Keratinocyte (primary cell): ENCODE data around the gene ZNF613. TPM values are rescaled to one million over a fixed set of nuclear protein-coding genes. Genes with fewer than 3 reads are reported as not detected.

Experiments
- DNase-seq: peaks from one replicate; pipeline ENCODE4 v3.0.0-alpha.2; 2011; ENCODE audit warnings: low read depth, missing footprints, low spot score
- FAIRE-seq: peaks from 2 replicates; lab custom pipeline; 2011; peaks lifted over from hg19 to GRCh38; lab: Jason Lieb, UNC
- H2AFZ ChIP-seq: 2 replicates; pipeline ENCODE4 v1.6.0; 2012; ENCODE audit warnings: low read length, control low read depth, inconsistent platforms; ENCODE audit not compliant: control insufficient read depth
- H3K27ac ChIP-seq: 2 replicates; pipeline ENCODE4 v1.5.1; 2011; ENCODE audit warnings: low read length; ENCODE audit not compliant: control insufficient read depth, insufficient read depth
- H3K27me3 ChIP-seq: 3 replicates; pipeline ENCODE4 v1.6.0; 2011; ENCODE audit warnings: low read length; ENCODE audit not compliant: control insufficient read depth, insufficient read depth; ENCODE audit errors: extremely low read depth
- H3K36me3 ChIP-seq, 2 experiments: 2 replicates in 1 of 2; 3 replicates in 1 of 2; pipeline ENCODE4 v1.5.1; 2011; ENCODE audit warnings: low read length in 2 of 2, mild to moderate bottlenecking in 1 of 2; ENCODE audit not compliant: control insufficient read depth in 2 of 2, insufficient read depth in 2 of 2; ENCODE audit errors: extremely low read depth in 1 of 2
- H3K4me1 ChIP-seq: 3 replicates; pipeline ENCODE4 v1.5.1; 2011; ENCODE audit warnings: low read length; ENCODE audit not compliant: control insufficient read depth, insufficient read depth; ENCODE audit errors: extremely low read depth
- H3K4me2 ChIP-seq: 3 replicates; pipeline ENCODE4 v1.6.0; 2011; ENCODE audit warnings: low read depth, low read length; ENCODE audit not compliant: control insufficient read depth, insufficient read depth; ENCODE audit errors: extremely low read depth
- H3K4me3 ChIP-seq, 3 experiments: fragments of 200-600 bp in 1 of 3; sonication (generic) in 1 of 3; 2 replicates in 2 of 3; 3 replicates in 1 of 3; pipeline ENCODE4 v1.5.1; 2011 to 2016; ENCODE audit warnings: low read length in 3 of 3, mild to moderate bottlenecking in 3 of 3, control low read depth in 2 of 3, inconsistent platforms in 1 of 3, low read depth in 1 of 3, mixed read lengths in 1 of 3, mixed run types in 1 of 3, moderate library complexity in 1 of 3; ENCODE audit not compliant: control insufficient read depth in 2 of 3, insufficient read depth in 2 of 3; ENCODE audit errors: extremely low read depth in 1 of 3
- H3K79me2 ChIP-seq: 2 replicates; pipeline ENCODE4 v1.6.0; 2012; ENCODE audit warnings: low read length; ENCODE audit not compliant: control insufficient read depth, insufficient read depth
- H3K9ac ChIP-seq: 3 replicates; pipeline ENCODE4 v1.6.0; 2011; ENCODE audit warnings: low read length; ENCODE audit not compliant: control insufficient read depth, insufficient read depth; ENCODE audit errors: extremely low read depth
- H3K9me1 ChIP-seq: 3 replicates; pipeline ENCODE4 v1.6.0; 2011; ENCODE audit warnings: low read length; ENCODE audit not compliant: control insufficient read depth, insufficient read depth; ENCODE audit errors: extremely low read depth
- H3K9me3 ChIP-seq: 2 replicates; pipeline ENCODE4 v1.5.1; 2012; ENCODE audit warnings: low read depth, low read length; ENCODE audit not compliant: control insufficient read depth
- H4K20me1 ChIP-seq: 3 replicates; pipeline ENCODE4 v1.6.0; 2011; ENCODE audit warnings: low read length; ENCODE audit not compliant: control insufficient read depth, insufficient read depth; ENCODE audit errors: extremely low read depth
- CTCF ChIP-seq, 3 experiments: IDR thresholded peaks in 1 of 3; conservative IDR thresholded peaks in 1 of 3; optimal IDR thresholded peaks in 1 of 3; 2 replicates in 2 of 3; 3 replicates in 1 of 3; pipeline versions ENCODE3 to v1.5.1; 2011; ENCODE audit warnings: low read length in 3 of 3, mild to moderate bottlenecking in 3 of 3, moderate library complexity in 2 of 3, control low read depth in 1 of 3, inconsistent platforms in 1 of 3; ENCODE audit not compliant: insufficient read depth in 2 of 3; ENCODE audit errors: extremely low read depth in 1 of 3
- EZH2 ChIP-seq: IDR thresholded peaks from one replicate; pipeline ENCODE4 v1.6.1; 2012; ENCODE audit warnings: inconsistent platforms, mild to moderate bottlenecking, low read length, moderate library complexity
- dilution Hi-C: fragments of 300-500 bp; cut with MboI; formaldehyde crosslinking; loops from one replicate; pipeline ENCODE4 v1.7.0; 2020; ENCODE audit warnings: low sequenced_read_pairs; ENCODE audit not compliant: extremely low pct_ligation_motif_present
- polyA plus RNA-seq, 5 experiments: library from polyadenylated mRNA; depleted of rRNA in 3 of 5; stranded (reverse) in 3 of 5; stranded (forward) in 1 of 5; unstranded in 1 of 5; fragments of >200 nt; gene quantifications; 1 replicate in 1 of 5; 2 replicates in 3 of 5; 3 replicates in 1 of 5; pipeline versions ENCODE4 v1.2.1 to v1.2.3, GENCODE V29; 2011 to 2012; ENCODE audit warnings: missing spikeins in 2 of 5, low read depth in 1 of 5, low replicate concordance in 1 of 5

The ZNF613 gene
- polyA plus RNA-seq, 1 donor (not counting 4 experiments of a cell fraction or from before 2014, with no cell fraction given), result 4.9 TPM

- Histone ChIP-seq H3K4me2 (no peak overlapping the region), H3K27me3 (no peaks in the 10 kb centered on the region), H3K9ac (no peak overlapping the region), H3K9me3 (peaks cover 18% of the 10 kb centered on the region), H4K20me1 (no peaks in the 10 kb centered on the region), H3K9me1 (no peaks in the 10 kb centered on the region), H3K4me3 (no peak overlapping the region), H3K27ac (no peak overlapping the region), H3K36me3 (peaks cover 18 to 25% of the 10 kb centered on the region in 2 experiments), H3K79me2 (no peaks in the 10 kb centered on the region), H3K4me1 (no peaks in the 10 kb centered on the region), H2AFZ (no peak overlapping the region)
- DNase-seq, result no peak
- dilution Hi-C loops, result no loop called here
- no peak for FAIRE-seq
- TF ChIP-seq CTCF (optimal IDR thresholded peaks at IDR 0.05 in 1 of 3, IDR thresholded peaks at IDR 0.05 in 1 of 3, conservative IDR thresholded peaks at IDR 0.05 in 1 of 3; ENCODE audit: extremely low read depth in 1 of 3, insufficient read depth in 2 of 3, low read length in 3 of 3) (no peak), EZH2 (no peak)
These were observed 37.3 kb upstream of the ZNF613 start for GRCh38 chr19:51889934-51890333.

GRCh38 chr19:51891193-51891747 lies 36.0 kb upstream of the ZNF613 start:
- dilution Hi-C loops, result no loop called here
- Histone ChIP-seq H3K4me3 (no peak overlapping the region), H3K4me1 (no peaks in the 10 kb centered on the region), H3K79me2 (no peaks in the 10 kb centered on the region), H2AFZ (no peak overlapping the region), H3K4me2 (no peak overlapping the region), H3K9me3 (peaks cover 18% of the 10 kb centered on the region), H3K9me1 (no peaks in the 10 kb centered on the region), H3K36me3 (peaks cover 26 to 31% of the 10 kb centered on the region in 2 experiments), H3K27me3 (no peaks in the 10 kb centered on the region), H3K9ac (no peak overlapping the region), H3K27ac (no peak overlapping the region), H4K20me1 (no peaks in the 10 kb centered on the region)
- DNase-seq (no peak), FAIRE-seq (no peak)
- no peak for TF ChIP-seq EZH2
- no peak for TF ChIP-seq CTCF (optimal IDR thresholded peaks at IDR 0.05 in 1 of 3, IDR thresholded peaks at IDR 0.05 in 1 of 3, conservative IDR thresholded peaks at IDR 0.05 in 1 of 3; ENCODE audit: extremely low read depth in 1 of 3, insufficient read depth in 2 of 3, low read length in 3 of 3)
